Measurements from ENCODE around the gene OSBPL9.
A peak's percentile ranks its signal among the peaks of the same experiment; 100 is the strongest.

Gene OSBPL9

DNA sequence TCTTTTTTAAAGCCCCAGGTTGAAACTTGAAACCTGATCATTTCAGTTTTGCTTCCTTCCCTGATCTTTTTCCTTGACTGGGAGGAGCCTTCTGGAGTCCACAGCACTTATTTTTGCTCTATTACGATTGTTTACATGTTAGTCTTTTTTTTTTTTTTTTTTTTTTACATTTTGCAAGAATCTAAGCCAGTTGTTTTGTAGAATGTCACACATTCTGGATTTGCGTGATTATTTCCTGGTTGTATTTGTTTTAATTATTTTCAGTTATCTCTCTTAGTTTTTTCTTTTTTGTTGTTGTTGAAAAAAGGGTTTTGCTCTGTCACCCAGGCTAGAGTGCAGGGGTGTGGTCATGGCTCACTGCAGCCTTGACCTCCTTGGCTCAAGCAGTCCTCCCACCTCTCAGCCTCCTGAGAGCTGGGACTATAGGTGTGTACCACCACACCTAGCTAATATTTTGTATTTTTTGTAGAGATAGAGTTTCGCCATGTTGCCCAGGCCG lies 32.8 kb downstream of the OSBPL9 start:
- Mint-ChIP-seq H3K4me1 (peaks cover 13% of the 10 kb centered on the region), H3K9me3 (peaks cover 6% of the 10 kb centered on the region), H3K36me3 (ENCODE audit: low read depth) (peaks cover 19% of the 10 kb centered on the region), H3K4me3 (no peak overlapping the region), H3K27me3 (ENCODE audit: low read depth, poor library complexity) (no peaks in the 10 kb centered on the region), H3K27ac (peak overlapping the region; percentile 79)
- no peak for DNase-seq
- TF ChIP-seq, protein P1, sequence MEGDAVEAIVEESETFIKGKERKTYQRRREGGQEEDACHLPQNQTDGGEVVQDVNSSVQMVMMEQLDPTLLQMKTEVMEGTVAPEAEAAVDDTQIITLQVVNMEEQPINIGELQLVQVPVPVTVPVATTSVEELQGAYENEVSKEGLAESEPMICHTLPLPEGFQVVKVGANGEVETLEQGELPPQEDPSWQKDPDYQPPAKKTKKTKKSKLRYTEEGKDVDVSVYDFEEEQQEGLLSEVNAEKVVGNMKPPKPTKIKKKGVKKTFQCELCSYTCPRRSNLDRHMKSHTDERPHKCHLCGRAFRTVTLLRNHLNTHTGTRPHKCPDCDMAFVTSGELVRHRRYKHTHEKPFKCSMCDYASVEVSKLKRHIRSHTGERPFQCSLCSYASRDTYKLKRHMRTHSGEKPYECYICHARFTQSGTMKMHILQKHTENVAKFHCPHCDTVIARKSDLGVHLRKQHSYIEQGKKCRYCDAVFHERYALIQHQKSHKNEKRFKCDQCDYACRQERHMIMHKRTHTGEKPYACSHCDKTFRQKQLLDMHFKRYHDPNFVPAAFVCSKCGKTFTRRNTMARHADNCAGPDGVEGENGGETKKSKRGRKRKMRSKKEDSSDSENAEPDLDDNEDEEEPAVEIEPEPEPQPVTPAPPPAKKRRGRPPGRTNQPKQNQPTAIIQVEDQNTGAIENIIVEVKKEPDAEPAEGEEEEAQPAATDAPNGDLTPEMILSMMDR (IDR thresholded peaks at IDR 0.05), result no peak

DNA sequence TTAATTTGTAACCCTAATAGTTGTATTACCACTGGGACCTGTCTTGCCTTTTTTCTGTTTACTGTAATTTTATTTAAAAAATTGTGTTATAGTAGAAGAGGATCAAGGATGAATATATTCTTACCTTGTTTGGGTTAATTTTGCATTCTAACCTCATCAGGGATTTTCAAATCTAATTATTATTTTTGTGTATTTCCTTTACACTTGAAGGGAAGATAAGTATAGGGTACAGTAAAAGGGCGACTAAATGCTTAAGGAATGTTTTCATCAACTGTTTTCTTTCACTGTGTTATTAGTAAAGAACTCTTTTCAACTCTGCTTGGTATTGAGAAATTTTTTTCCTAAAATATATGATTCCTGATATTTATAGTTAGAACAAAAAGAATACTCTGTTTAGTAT lies 33.3 kb downstream of the OSBPL9 start:
- H3K4me1 Mint-ChIP-seq, result peaks cover 13% of the 10 kb centered on the region

DNA sequence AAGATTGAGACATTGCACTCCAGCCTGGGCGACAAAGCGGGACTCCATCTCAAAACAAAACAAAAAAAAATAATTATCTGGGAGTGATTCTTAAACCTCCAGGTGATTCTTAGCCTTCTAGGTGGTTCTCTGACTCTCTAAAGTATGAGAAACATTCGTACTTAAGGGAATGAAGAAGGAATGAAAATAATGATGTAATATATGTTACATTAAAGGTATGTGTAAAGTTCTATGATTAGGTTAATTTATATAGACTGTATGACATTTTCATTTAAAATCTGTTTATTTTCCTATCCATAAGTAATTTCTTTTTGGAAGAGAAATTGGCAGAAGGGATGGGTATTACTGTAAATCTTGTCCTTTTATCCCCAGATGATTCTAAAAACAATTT lies 34.7 kb downstream of the OSBPL9 start:
- no peak for DNase-seq
- Mint-ChIP-seq H3K9me3 (peaks cover 3% of the 10 kb centered on the region), H3K36me3 (ENCODE audit: low read depth) (peaks cover 9% of the 10 kb centered on the region), H3K4me1 (peaks cover 13% of the 10 kb centered on the region), H3K27me3 (ENCODE audit: low read depth, poor library complexity) (no peaks in the 10 kb centered on the region), H3K4me3 (no peak overlapping the region), H3K27ac (no peak overlapping the region)
- TF ChIP-seq, protein P1 (IDR thresholded peaks at IDR 0.05), result no peak

More for the DNA sequence above, 33.3 kb downstream of the OSBPL9 start:
- Mint-ChIP-seq H3K27ac (no peak overlapping the region), H3K27me3 (ENCODE audit: low read depth, poor library complexity) (no peaks in the 10 kb centered on the region), H3K4me3 (no peak overlapping the region), H3K9me3 (peaks cover 6% of the 10 kb centered on the region), H3K36me3 (ENCODE audit: low read depth) (peaks cover 16% of the 10 kb centered on the region)
- no peak for DNase-seq
- TF ChIP-seq, protein P1 (IDR thresholded peaks at IDR 0.05), result no peak

DNA sequence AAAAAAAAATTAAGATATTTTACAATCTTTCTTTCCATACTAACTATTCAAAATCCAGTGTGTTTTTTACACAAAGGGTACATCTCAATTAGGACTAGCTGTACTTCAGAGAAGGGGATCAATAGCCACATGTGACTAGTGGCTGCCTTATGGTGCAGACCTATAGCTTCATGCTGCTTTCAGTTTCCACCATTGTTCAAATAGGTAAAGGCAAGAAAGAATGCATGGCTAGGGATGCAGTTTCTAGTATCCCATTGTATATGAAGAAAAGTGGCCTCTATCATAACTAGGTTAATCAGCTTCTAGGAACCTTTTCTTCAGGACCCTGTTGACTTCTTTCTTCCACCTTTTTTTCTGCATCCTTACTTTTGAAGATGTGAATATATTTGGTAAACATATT lies 35.7 kb downstream of the OSBPL9 start:
- no peak overlapping the region for H3K4me3 Mint-ChIP-seq
- no peak for DNase-seq
- no peaks in the 10 kb centered on the region for H3K27me3 Mint-ChIP-seq (ENCODE audit: low read depth, poor library complexity)
- no peaks in the 10 kb centered on the region for H3K9me3 Mint-ChIP-seq
- H3K27ac Mint-ChIP-seq, result no peak overlapping the region
- TF ChIP-seq, protein P1 (IDR thresholded peaks at IDR 0.05), result no peak
- peaks cover 9% of the 10 kb centered on the region for H3K36me3 Mint-ChIP-seq (ENCODE audit: low read depth)
- H3K4me1 Mint-ChIP-seq, result peaks cover 13% of the 10 kb centered on the region

DNA sequence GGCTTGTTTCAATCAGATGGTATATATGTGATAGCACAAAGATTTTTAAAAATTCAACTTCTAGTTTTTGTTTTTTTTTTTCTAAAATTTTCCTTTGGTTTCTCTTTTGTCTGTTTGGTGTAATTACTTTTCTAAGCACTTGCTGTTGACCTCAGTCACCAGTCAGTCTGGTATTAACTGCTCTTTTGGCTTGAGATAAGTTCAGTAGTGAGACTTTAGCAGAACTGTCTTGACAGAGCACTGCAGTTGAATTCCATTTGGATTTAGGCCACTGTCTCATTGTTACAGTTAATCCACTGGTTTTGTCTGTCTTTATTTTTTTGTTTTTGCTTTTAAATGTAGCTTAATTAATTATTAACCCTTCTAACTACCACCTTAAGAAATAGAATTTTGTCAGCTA lies 36.2 kb downstream of the OSBPL9 start:
- Mint-ChIP-seq H3K27me3 (ENCODE audit: low read depth, poor library complexity) (no peaks in the 10 kb centered on the region), H3K36me3 (ENCODE audit: low read depth) (peaks cover 9% of the 10 kb centered on the region), H3K9me3 (no peaks in the 10 kb centered on the region), H3K4me1 (peaks cover 13% of the 10 kb centered on the region), H3K27ac (no peak overlapping the region), H3K4me3 (no peak overlapping the region)
- TF ChIP-seq, protein P1 (IDR thresholded peaks at IDR 0.05), result no peak
- no peak for DNase-seq

DNA sequence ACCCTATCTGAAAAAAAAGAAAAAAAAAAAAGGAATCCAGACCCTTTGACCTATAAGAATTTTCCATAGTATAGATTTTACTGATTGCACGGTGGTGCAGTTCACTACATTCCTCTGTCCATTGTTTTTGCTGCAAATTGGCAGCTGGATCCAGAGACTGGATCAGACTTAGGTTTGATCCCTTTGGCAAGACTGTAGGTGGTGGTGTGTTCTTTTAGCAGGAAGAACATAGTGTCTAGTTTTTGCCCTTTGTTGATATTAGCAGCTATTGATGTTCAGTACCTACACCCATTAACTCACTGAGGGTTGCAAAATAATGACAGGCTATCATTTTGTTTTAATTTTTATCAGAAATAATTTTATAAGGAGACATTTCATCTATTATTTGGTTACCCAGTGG lies 37.1 kb downstream of the OSBPL9 start:
- no peaks in the 10 kb centered on the region for H3K27me3 Mint-ChIP-seq (ENCODE audit: low read depth, poor library complexity)
- DNase-seq, result no peak
- H3K27ac Mint-ChIP-seq, result no peak overlapping the region
- H3K36me3 Mint-ChIP-seq (ENCODE audit: low read depth), result peaks cover 9% of the 10 kb centered on the region
- no peak overlapping the region for H3K4me3 Mint-ChIP-seq
- TF ChIP-seq, protein P1 (IDR thresholded peaks at IDR 0.05), result no peak
- H3K9me3 Mint-ChIP-seq, result no peaks in the 10 kb centered on the region
- H3K4me1 Mint-ChIP-seq, result peaks cover 9% of the 10 kb centered on the region
